ENCODE data around the gene TAS2R3. TPM values are rescaled to one million over a fixed set of nuclear protein-coding genes. Genes with fewer than 3 reads are reported as not detected.

Gene TAS2R3
- total and polyA plus RNA-seq, 2 of the 13 experiments (the other 11 are each of a cell fraction or from before 2014, with no cell fraction given) = 0.74 to 1.1 TPM

DNA sequence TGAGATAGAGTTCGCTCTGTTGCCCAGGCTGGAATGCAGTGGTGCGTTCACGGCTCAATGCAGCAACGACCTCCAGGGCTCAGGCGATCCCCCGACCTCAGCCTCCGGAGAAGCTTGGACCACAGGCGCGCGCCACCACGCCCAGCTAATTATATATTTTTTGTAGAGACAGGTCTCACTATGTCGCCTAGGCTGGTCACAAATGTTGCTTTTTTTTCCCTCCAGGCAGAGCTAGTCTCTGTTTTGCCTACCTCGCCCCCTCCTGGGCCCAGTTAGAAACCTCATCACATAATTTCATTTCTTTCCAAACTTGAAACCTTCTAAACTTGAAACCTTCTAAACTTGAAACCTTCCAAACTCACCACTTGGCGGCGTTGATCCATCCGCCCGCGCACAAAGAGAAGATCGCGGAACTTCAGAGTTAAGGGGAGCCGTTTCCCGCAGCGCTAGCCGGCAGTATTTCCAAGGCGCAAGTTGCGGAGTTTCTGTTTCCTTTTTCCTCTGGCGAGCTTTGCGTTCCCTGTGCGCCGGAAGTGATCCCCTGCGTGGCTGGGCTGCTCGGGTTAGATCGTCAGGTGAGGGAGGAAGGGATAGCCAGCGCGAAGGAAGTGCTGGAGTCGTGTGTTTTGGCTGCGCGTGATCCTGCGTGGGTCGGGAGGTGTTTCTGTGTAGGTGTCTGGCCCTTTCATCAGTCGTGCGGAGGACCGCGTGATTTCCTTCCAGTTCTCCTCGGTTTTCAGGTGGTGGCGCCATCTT lies 25.9 kb upstream of the TAS2R3 start, which contains the start of gene SSBP1 (continued):
- TF ChIP-seq, protein P1, sequence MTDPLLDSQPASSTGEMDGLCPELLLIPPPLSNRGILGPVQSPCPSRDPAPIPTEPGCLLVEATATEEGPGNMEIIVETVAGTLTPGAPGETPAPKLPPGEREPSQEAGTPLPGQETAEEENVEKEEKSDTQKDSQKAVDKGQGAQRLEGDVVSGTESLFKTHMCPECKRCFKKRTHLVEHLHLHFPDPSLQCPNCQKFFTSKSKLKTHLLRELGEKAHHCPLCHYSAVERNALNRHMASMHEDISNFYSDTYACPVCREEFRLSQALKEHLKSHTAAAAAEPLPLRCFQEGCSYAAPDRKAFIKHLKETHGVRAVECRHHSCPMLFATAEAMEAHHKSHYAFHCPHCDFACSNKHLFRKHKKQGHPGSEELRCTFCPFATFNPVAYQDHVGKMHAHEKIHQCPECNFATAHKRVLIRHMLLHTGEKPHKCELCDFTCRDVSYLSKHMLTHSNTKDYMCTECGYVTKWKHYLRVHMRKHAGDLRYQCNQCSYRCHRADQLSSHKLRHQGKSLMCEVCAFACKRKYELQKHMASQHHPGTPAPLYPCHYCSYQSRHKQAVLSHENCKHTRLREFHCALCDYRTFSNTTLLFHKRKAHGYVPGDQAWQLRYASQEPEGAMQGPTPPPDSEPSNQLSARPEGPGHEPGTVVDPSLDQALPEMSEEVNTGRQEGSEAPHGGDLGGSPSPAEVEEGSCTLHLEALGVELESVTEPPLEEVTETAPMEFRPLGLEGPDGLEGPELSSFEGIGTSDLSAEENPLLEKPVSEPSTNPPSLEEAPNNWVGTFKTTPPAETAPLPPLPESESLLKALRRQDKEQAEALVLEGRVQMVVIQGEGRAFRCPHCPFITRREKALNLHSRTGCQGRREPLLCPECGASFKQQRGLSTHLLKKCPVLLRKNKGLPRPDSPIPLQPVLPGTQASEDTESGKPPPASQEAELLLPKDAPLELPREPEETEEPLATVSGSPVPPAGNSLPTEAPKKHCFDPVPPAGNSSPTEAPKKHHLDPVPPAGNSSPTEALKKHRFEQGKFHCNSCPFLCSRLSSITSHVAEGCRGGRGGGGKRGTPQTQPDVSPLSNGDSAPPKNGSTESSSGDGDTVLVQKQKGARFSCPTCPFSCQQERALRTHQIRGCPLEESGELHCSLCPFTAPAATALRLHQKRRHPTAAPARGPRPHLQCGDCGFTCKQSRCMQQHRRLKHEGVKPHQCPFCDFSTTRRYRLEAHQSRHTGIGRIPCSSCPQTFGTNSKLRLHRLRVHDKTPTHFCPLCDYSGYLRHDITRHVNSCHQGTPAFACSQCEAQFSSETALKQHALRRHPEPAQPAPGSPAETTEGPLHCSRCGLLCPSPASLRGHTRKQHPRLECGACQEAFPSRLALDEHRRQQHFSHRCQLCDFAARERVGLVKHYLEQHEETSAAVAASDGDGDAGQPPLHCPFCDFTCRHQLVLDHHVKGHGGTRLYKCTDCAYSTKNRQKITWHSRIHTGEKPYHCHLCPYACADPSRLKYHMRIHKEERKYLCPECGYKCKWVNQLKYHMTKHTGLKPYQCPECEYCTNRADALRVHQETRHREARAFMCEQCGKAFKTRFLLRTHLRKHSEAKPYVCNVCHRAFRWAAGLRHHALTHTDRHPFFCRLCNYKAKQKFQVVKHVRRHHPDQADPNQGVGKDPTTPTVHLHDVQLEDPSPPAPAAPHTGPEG (CRISPR knock-in tag; IDR thresholded peaks at IDR 0.05) = peak; percentile 37; the same call in 1 of the 2 replicates
- TF ChIP-seq, protein P2, sequence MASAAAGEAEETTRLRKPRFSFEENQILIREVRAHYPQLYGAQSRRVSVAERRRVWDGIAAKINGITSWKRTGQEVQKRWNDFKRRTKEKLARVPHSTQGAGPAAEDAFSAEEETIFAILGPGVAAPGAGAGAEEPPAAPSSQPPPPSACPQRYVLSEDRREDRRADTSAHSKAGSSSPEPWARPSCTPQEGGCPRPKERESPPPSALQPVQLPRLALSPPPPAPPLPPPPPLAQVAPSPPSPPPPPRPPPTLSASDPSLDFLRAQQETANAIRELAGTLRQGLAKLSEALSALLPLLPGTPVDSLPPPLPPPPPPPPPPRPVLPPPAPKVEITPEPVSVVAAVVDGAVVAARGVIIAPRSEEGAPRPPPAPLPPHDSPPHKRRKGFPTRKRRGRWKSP (CRISPR knock-in tag; IDR thresholded peaks at IDR 0.05) = peak; percentile 96
- TF ChIP-seq SMYD3 (CRISPR knock-in tag; IDR thresholded peaks at IDR 0.05) (peak; percentile 84), RORA (CRISPR knock-in tag; IDR thresholded peaks at IDR 0.05) (peak; percentile 87; the same call in 1 of the 2 replicates), ZFP36 (IDR thresholded peaks at IDR 0.05; ENCODE audit: borderline replicate concordance, low read depth, low read length, partially characterized antibody) (no peak), ESRRA (CRISPR knock-in tag; IDR thresholded peaks at IDR 0.05; ENCODE audit: low read depth) (peak; percentile 58; the same call in 1 of the 2 replicates), ATF7 (IDR thresholded peaks at IDR 0.05) (no peak), ATF7 (CRISPR knock-in tag; IDR thresholded peaks at IDR 0.05) (peak; percentile 87), ZNF232 (CRISPR knock-in tag; IDR thresholded peaks at IDR 0.05; ENCODE audit: borderline replicate concordance) (peak; percentile 90; the same call in 1 of the 2 replicates), NRL (CRISPR knock-in tag; IDR thresholded peaks at IDR 0.05; ENCODE audit: borderline replicate concordance) (peak; percentile 64; the same call in 1 of the 2 replicates), CREB1 (IDR thresholded peaks at IDR 0.05) (peak; percentile 81), CREB1 (CRISPR knock-in tag; IDR thresholded peaks at IDR 0.05) (peak; percentile 98), ZBTB8A (CRISPR knock-in tag; IDR thresholded peaks at IDR 0.05; ENCODE audit: borderline replicate concordance, low read depth) (no peak), LCORL (IDR thresholded peaks at IDR 0.05) (peak; percentile 50; the same call in 1 of the 2 replicates), LCORL (CRISPR knock-in tag; IDR thresholded peaks at IDR 0.05) (peak; percentile 79; the same call in 1 of the 2 replicates), HNRNPL (IDR thresholded peaks at IDR 0.05; ENCODE audit: low read depth, low read length) (no peak), FOXK1 (CRISPR knock-in tag; IDR thresholded peaks at IDR 0.05; ENCODE audit: borderline replicate concordance, low read depth) (peak; percentile 98)
- TF ChIP-seq, protein P3, sequence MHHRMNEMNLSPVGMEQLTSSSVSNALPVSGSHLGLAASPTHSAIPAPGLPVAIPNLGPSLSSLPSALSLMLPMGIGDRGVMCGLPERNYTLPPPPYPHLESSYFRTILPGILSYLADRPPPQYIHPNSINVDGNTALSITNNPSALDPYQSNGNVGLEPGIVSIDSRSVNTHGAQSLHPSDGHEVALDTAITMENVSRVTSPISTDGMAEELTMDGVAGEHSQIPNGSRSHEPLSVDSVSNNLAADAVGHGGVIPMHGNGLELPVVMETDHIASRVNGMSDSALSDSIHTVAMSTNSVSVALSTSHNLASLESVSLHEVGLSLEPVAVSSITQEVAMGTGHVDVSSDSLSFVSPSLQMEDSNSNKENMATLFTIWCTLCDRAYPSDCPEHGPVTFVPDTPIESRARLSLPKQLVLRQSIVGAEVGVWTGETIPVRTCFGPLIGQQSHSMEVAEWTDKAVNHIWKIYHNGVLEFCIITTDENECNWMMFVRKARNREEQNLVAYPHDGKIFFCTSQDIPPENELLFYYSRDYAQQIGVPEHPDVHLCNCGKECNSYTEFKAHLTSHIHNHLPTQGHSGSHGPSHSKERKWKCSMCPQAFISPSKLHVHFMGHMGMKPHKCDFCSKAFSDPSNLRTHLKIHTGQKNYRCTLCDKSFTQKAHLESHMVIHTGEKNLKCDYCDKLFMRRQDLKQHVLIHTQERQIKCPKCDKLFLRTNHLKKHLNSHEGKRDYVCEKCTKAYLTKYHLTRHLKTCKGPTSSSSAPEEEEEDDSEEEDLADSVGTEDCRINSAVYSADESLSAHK (CRISPR knock-in tag; IDR thresholded peaks at IDR 0.05; ENCODE audit: borderline replicate concordance) = no peak; the same call in 1 of the 2 replicates
- TF ChIP-seq, protein P4, sequence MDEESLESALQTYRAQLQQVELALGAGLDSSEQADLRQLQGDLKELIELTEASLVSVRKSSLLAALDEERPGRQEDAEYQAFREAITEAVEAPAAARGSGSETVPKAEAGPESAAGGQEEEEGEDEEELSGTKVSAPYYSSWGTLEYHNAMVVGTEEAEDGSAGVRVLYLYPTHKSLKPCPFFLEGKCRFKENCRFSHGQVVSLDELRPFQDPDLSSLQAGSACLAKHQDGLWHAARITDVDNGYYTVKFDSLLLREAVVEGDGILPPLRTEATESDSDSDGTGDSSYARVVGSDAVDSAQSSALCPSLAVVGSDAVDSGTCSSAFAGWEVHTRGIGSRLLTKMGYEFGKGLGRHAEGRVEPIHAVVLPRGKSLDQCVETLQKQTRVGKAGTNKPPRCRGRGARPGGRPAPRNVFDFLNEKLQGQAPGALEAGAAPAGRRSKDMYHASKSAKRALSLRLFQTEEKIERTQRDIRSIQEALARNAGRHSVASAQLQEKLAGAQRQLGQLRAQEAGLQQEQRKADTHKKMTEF (CRISPR knock-in tag; IDR thresholded peaks at IDR 0.05) = peak; percentile 98
